Common myeloid progenitor, CD34-positive (primary cell): ENCODE results near the gene KIF16B.

Source experiments
- CTCF ChIA-PET: fragments of 350-600 bp; sonication (Branson Sonifier 250); formaldehyde crosslinking; loops from one replicate; lab custom pipeline; 2021; ENCODE audit warnings: antibody characterized with exemption; lab: Charles Lee
- POLR2A ChIA-PET: fragments of 350-600 bp; sonication (Branson Sonifier 250); formaldehyde crosslinking; loops from one replicate; lab custom pipeline; 2021; ENCODE audit warnings: antibody characterized with exemption; lab: Charles Lee
- DNase-seq, 3 donors: peaks; one replicate each; pipeline versions ENCODE4 v3.0.0 to v3.0.0-alpha.2; 2013
- H3K27ac ChIP-seq, 2 experiments: 1 replicate in 1 of 2; 2 replicates in 1 of 2; pipeline ENCODE4 v1.7.0; 2013; ENCODE audit warnings: inconsistent platforms in 2 of 2, low read length in 2 of 2, mild to moderate bottlenecking in 2 of 2, low read depth in 1 of 2, moderate library complexity in 1 of 2; ENCODE audit not compliant: severe bottlenecking in 2 of 2, insufficient read depth in 1 of 2, poor library complexity in 1 of 2
- H3K27me3 ChIP-seq, 5 experiments: replicated peaks in 2 of 5; 1 replicate in 3 of 5; 2 replicates in 2 of 5; pipeline versions ENCODE4 v1.6.1 to v1.7.0; 2013; ENCODE audit warnings: low read length in 4 of 5, mild to moderate bottlenecking in 2 of 5, moderate library complexity in 2 of 5, inconsistent platforms in 1 of 5; ENCODE audit not compliant: insufficient read depth in 5 of 5, control insufficient read depth in 4 of 5
- H3K36me3 ChIP-seq, 4 experiments: 1 replicate in 2 of 4; 2 replicates in 2 of 4; pipeline versions ENCODE4 v1.6.1 to v1.7.0; 2013; ENCODE audit warnings: low read length in 3 of 4, control low read depth in 1 of 4, mild to moderate bottlenecking in 1 of 4; ENCODE audit not compliant: control insufficient read depth in 4 of 4, insufficient read depth in 4 of 4
- H3K4me1 ChIP-seq, 4 experiments: 1 replicate in 3 of 4; 2 replicates in 1 of 4; pipeline versions ENCODE4 v1.6.1 to v1.7.1; 2013; ENCODE audit warnings: low read length in 3 of 4, mild to moderate bottlenecking in 3 of 4, control low read depth in 1 of 4, inconsistent platforms in 1 of 4, moderate library complexity in 1 of 4; ENCODE audit not compliant: control insufficient read depth in 4 of 4, insufficient read depth in 4 of 4; ENCODE audit errors: control extremely low read depth in 1 of 4
- H3K4me3 ChIP-seq, 7 experiments: 1 replicate in 4 of 7; 2 replicates in 3 of 7; pipeline versions ENCODE4 v1.5.1 to v1.7.0; 2013; ENCODE audit warnings: mild to moderate bottlenecking in 7 of 7, low read length in 6 of 7, moderate library complexity in 6 of 7, inconsistent platforms in 2 of 7, low read depth in 2 of 7, control low read depth in 1 of 7; ENCODE audit not compliant: insufficient read depth in 4 of 7, control insufficient read depth in 1 of 7; ENCODE audit errors: extremely low read depth in 1 of 7
- H3K9me3 ChIP-seq, 5 experiments: 1 replicate in 4 of 5; 2 replicates in 1 of 5; pipeline versions ENCODE4 v1.6.1 to v1.7.1; 2013; ENCODE audit warnings: low read length in 4 of 5, mild to moderate bottlenecking in 2 of 5, inconsistent platforms in 1 of 5, low read depth in 1 of 5, moderate library complexity in 1 of 5; ENCODE audit not compliant: control insufficient read depth in 4 of 5, insufficient read depth in 2 of 5; ENCODE audit errors: control extremely low read depth in 1 of 5
- whole genome bisulfite sequencing: methylation state at CpG from one replicate; pipeline ENCODE4 v1.1.5; 2013; ENCODE audit not compliant: insufficient coverage; 5-methylcytosine and 5-hydroxymethylcytosine counted together

Gene KIF16B

GRCh38 chr20:16475225-16475624 lies 98.0 kb downstream of the KIF16B start:
- H3K36me3 ChIP-seq, result peaks cover 0 to 3% (median 0%) of the 10 kb centered on the region in 4 experiments
- CTCF ChIA-PET, result interaction anchor here (0.8 to 1.9 kb wide), 7 partner anchors 11 to 984 kb away, joined by 3 to 6 read pairs (median 3); no protein-coding TSS in a partner anchor
- 100% methylated on average over 2 of the region's 6 CpGs for WGBS
- H3K4me1 ChIP-seq, result peaks cover 0 to 3% (median 0%) of the 10 kb centered on the region in 4 experiments
- H3K27ac ChIP-seq, result no peak overlapping the region
- POLR2A ChIA-PET, result no interaction called here
- no peak overlapping the region for H3K4me3 ChIP-seq
- DNase-seq, result no peak
- H3K27me3 ChIP-seq, result no peaks in the 10 kb centered on the region
- no peaks in the 10 kb centered on the region for H3K9me3 ChIP-seq

DNA sequence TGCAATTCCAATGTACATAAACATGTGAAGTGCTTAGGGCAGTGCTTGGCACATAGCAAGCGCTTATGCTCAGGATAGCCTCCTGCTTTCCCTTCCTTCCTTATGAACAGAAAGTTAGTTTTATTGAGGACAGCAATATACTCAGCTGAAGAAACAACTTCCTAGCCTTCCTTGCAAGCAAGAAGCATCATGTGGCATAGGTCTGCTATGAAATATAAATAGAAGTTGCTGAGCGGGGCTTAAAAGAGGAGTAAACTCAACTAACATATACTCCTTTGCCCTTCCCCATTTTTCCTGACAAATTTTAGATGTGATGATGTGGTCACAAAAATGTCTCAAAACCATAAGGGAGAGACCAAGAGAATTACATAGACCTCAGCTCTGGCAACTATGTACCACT lies 98.9 kb downstream of the KIF16B start:
- 100% methylated on average over 1 of the region's 2 CpGs for WGBS
- ChIA-PET CTCF (no interaction called here), POLR2A (no interaction called here)
- peaks cover 0 to 3% (median 0%) of the 10 kb centered on the region in 4 experiments for H3K4me1 ChIP-seq
- DNase-seq, result no peak
- no peak overlapping the region for H3K27ac ChIP-seq
- H3K4me3 ChIP-seq, result no peak overlapping the region
- H3K36me3 ChIP-seq, result peaks cover 0 to 3% (median 0%) of the 10 kb centered on the region in 4 experiments
- H3K9me3 ChIP-seq, result no peaks in the 10 kb centered on the region
- H3K27me3 ChIP-seq, result no peaks in the 10 kb centered on the region

DNA sequence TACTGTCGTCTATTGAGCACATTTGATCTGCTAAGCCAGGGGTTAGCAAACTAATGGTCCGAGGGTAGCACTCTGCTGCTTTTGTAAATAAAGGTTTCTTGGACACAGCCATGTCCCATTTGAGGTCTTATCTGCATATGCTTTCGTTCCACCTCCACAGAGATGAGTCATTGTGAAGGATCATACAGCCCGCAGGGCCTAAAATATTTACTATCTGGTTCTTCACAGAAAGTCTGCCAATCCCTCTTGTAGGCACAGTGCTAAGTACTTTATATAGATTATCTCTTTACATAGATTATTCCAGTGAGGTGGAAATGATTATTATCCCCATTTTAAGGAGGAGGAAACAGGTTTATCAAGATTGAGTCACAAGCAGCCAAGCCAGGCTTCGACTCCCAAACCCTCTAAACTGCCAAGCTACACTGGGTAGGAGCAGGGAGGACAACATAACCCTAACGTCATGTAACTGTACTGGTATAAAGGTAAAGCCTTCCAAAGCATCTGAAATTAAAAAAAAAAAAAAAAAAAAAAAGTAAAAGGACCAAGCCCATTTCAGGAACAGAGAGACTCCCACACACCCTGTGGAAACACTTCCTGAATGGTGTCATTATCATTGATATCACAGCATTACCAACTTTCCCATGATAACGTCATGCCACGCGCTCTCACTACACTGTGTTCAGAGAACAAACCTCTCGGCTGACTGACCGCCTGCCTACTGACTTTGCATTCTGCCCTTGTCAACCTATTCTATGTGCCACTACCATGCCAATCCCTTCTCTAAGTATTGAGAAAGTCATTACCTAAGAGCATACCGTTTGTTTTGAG lies 101.0 kb downstream of the KIF16B start:
- ChIA-PET POLR2A (no interaction called here), CTCF (no interaction called here)
- Histone ChIP-seq H3K9me3 (peaks cover 0 to 1% (median 0%) of the 10 kb centered on the region in 5 experiments), H3K27me3 (no peaks in the 10 kb centered on the region), H3K4me3 (no peak overlapping the region), H3K27ac (no peak overlapping the region), H3K36me3 (no peaks in the 10 kb centered on the region), H3K4me1 (no peaks in the 10 kb centered on the region)
- 82% methylated on average over 8 of the region's 12 CpGs for WGBS
- DNase-seq, result no peak

- H3K27me3 ChIP-seq, result no peaks in the 10 kb centered on the region
- no peak for DNase-seq
- H3K4me1 ChIP-seq, result no peaks in the 10 kb centered on the region
- H3K4me3 ChIP-seq, result no peak overlapping the region
- CTCF ChIA-PET, result no interaction called here
- H3K9me3 ChIP-seq, result peaks cover 0 to 1% (median 0%) of the 10 kb centered on the region in 5 experiments
- H3K27ac ChIP-seq, result no peak overlapping the region
- POLR2A ChIA-PET, result no interaction called here
- no peaks in the 10 kb centered on the region for H3K36me3 ChIP-seq
- WGBS, result 100% methylated on average over 1 of the region's 5 CpGs
Observed at GRCh38 chr20:16469395-16469905, 103.8 kb downstream of the KIF16B start.

- H3K4me3 ChIP-seq, result no peak overlapping the region
- no peak overlapping the region for H3K27ac ChIP-seq
- H3K9me3 ChIP-seq, result peaks cover 0 to 2% (median 0%) of the 10 kb centered on the region in 5 experiments
- no peaks in the 10 kb centered on the region for H3K27me3 ChIP-seq
- DNase-seq, result no peak
- ChIA-PET POLR2A (no interaction called here), CTCF (no interaction called here)
- 98% methylated on average over 5 of the region's 5 CpGs for WGBS
- no peaks in the 10 kb centered on the region for H3K4me1 ChIP-seq
- no peaks in the 10 kb centered on the region for H3K36me3 ChIP-seq
Observed at GRCh38 chr20:16462711-16463110, 110.5 kb downstream of the KIF16B start.

- Histone ChIP-seq H3K4me3 (no peak overlapping the region), H3K4me1 (no peaks in the 10 kb centered on the region), H3K27ac (no peak overlapping the region), H3K9me3 (peaks cover 0 to 2% (median 0%) of the 10 kb centered on the region in 5 experiments), H3K36me3 (no peaks in the 10 kb centered on the region), H3K27me3 (no peaks in the 10 kb centered on the region)
- POLR2A ChIA-PET, result no interaction called here
- DNase-seq, result no peak
- 85% methylated on average over 1 of the region's 1 CpG for WGBS
- CTCF ChIA-PET, result no interaction called here
Observed at GRCh38 chr20:16459019-16459700, 114.1 kb downstream of the KIF16B start.

DNA sequence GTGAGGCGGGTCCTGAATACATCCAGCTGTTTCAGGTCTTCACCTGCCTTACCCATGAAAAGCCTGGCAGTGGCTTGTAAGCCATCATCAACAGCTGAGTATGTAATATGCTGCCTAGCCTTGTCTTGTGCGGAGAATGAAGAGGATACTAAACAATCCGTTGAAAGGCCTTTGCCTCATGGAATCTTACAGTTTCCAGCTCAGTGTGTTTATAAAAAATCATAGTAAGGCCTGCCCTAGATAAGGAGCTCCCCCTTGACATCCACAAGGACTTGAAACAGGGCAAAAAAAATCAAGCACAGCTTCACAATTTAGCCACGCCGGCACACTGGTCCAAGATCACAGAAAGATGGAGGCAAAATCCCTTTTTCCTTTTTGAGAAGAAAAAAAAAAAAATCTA lies 115.7 kb downstream of the KIF16B start:
- Histone ChIP-seq H3K27ac (no peak overlapping the region), H3K36me3 (no peaks in the 10 kb centered on the region), H3K27me3 (no peaks in the 10 kb centered on the region), H3K4me3 (no peak overlapping the region), H3K9me3 (no peaks in the 10 kb centered on the region), H3K4me1 (no peaks in the 10 kb centered on the region)
- CTCF ChIA-PET, result no interaction called here
- no peak for DNase-seq
- 100% methylated on average over 3 of the region's 5 CpGs for WGBS
- POLR2A ChIA-PET, result no interaction called here
